Osteoblast (primary cell): Measurements from ENCODE around the gene PSMG4. TPM values are rescaled to one million over a fixed set of nuclear protein-coding genes. Genes with fewer than 3 reads are reported as not detected.
"Not testable (repeated sequence)": the region's sequence is repeated elsewhere in the genome, so short reads cannot be mapped to it uniquely, and the experiment has no call there.

Source experiments
- DNase-seq: peaks from one replicate; pipeline ENCODE4 v3.0.0; 2011; ENCODE audit warnings: low spot score, mixed read lengths; ENCODE audit not compliant: insufficient read length; ENCODE audit errors: missing footprints
- H2AFZ ChIP-seq: 2 replicates; pipeline ENCODE4 v1.6.0; 2011; ENCODE audit warnings: mild to moderate bottlenecking, low read length
- H3K27ac ChIP-seq: 2 replicates; pipeline ENCODE4 v1.5.1; 2011; ENCODE audit warnings: mild to moderate bottlenecking, low read depth, low read length, moderate library complexity
- H3K27me3 ChIP-seq: 2 replicates; pipeline ENCODE4 v1.6.0; 2012; ENCODE audit warnings: mild to moderate bottlenecking, control low read depth, inconsistent platforms, low read length, moderate library complexity; ENCODE audit not compliant: insufficient read depth
- H3K36me3 ChIP-seq: 2 replicates; pipeline ENCODE4 v1.5.1; 2011; ENCODE audit warnings: mild to moderate bottlenecking, low read length, control low read depth, moderate library complexity; ENCODE audit not compliant: insufficient read depth
- H3K4me1 ChIP-seq: 2 replicates; pipeline ENCODE4 v1.5.1; 2011; ENCODE audit warnings: mild to moderate bottlenecking, low read length, control low read depth, moderate library complexity; ENCODE audit not compliant: insufficient read depth
- H3K4me2 ChIP-seq: 2 replicates; pipeline ENCODE4 v1.6.0; 2011; ENCODE audit warnings: mild to moderate bottlenecking, low read length; ENCODE audit not compliant: insufficient read depth
- H3K4me3 ChIP-seq: fragments of 200-600 bp; sonication (generic); 3 replicates; pipeline ENCODE4 v1.5.1; 2012; ENCODE audit warnings: mild to moderate bottlenecking, low read length, inconsistent platforms; ENCODE audit not compliant: insufficient read depth
- H3K79me2 ChIP-seq: 2 replicates; pipeline ENCODE4 v1.6.0; 2012; ENCODE audit warnings: mild to moderate bottlenecking, low read length, control low read depth, inconsistent platforms; ENCODE audit not compliant: insufficient read depth
- H3K9me3 ChIP-seq: 2 replicates; pipeline ENCODE4 v1.5.1; 2011; ENCODE audit warnings: low read depth, low read length, control low read depth
- H4K20me1 ChIP-seq: 2 replicates; pipeline ENCODE4 v1.6.0; 2012; ENCODE audit warnings: mild to moderate bottlenecking, low read length, control low read depth; ENCODE audit not compliant: insufficient read depth
- CTCF ChIP-seq: IDR thresholded peaks from 2 replicates; pipeline ENCODE4 v1.5.1; 2011; ENCODE audit warnings: mild to moderate bottlenecking, low read depth, low read length, moderate library complexity; ENCODE audit errors: extremely low read depth
- total RNA-seq: library from RNA; depleted of rRNA; stranded (reverse); fragments of >200 nt; gene quantifications from 2 replicates; pipeline ENCODE4 v1.2.3, GENCODE V29; 2012

The PSMG4 gene
- total RNA-seq, 1 donor, result 24.6 TPM

GRCh38 chr6:3236005-3236404 is 22.7 kb upstream of the PSMG4 start:
- TF ChIP-seq CTCF, result no peak

GRCh38 chr6:3237761-3238662 is 20.7 kb upstream of the PSMG4 start:
- peak overlapping the region; percentile 29 for H3K4me3 ChIP-seq
- no peak overlapping the region for H3K27ac ChIP-seq
- H3K9me3 ChIP-seq, result no peaks in the 10 kb centered on the region
- DNase-seq, result no peak
- H4K20me1 ChIP-seq, result no peaks in the 10 kb centered on the region
- H3K27me3 ChIP-seq, result peaks cover 41% of the 10 kb centered on the region
- peaks cover 4% of the 10 kb centered on the region for H3K4me1 ChIP-seq
- H2AFZ ChIP-seq, result peak overlapping the region; percentile 13
- peak overlapping the region; percentile 61 for H3K4me2 ChIP-seq
- H3K79me2 ChIP-seq, result no peaks in the 10 kb centered on the region
- H3K36me3 ChIP-seq, result no peaks in the 10 kb centered on the region
- peak; percentile 24 for TF ChIP-seq CTCF

More at GRCh38 chr6:3236005-3236404, 22.7 kb upstream of the PSMG4 start:
- Histone ChIP-seq H2AFZ (no peak overlapping the region), H3K4me2 (no peak overlapping the region), H3K27ac (no peak overlapping the region), H3K27me3 (peaks cover 57% of the 10 kb centered on the region), H3K4me1 (peaks cover 11% of the 10 kb centered on the region), H4K20me1 (no peaks in the 10 kb centered on the region), H3K79me2 (no peaks in the 10 kb centered on the region), H3K36me3 (no peaks in the 10 kb centered on the region), H3K4me3 (no peak overlapping the region), H3K9me3 (no peaks in the 10 kb centered on the region)
- DNase-seq, result no peak

- no peaks in the 10 kb centered on the region for H4K20me1 ChIP-seq
- H3K4me3 ChIP-seq, result no peak overlapping the region
- H3K27ac ChIP-seq, result no peak overlapping the region
- H3K79me2 ChIP-seq, result no peaks in the 10 kb centered on the region
- no peak overlapping the region for H2AFZ ChIP-seq
- peaks cover 38% of the 10 kb centered on the region for H3K27me3 ChIP-seq
- TF ChIP-seq CTCF, result no peak
- no peaks in the 10 kb centered on the region for H3K9me3 ChIP-seq
- H3K4me1 ChIP-seq, result peaks cover 4% of the 10 kb centered on the region
- no peaks in the 10 kb centered on the region for H3K36me3 ChIP-seq
- no peak overlapping the region for H3K4me2 ChIP-seq
- no peak for DNase-seq
Observed at GRCh38 chr6:3239110-3239830, 19.5 kb upstream of the PSMG4 start.

- H3K27me3 ChIP-seq, result peaks cover 33% of the 10 kb centered on the region
- H3K27ac ChIP-seq, result no peak overlapping the region
- H3K4me2 ChIP-seq, result no peak overlapping the region
- no peak overlapping the region for H2AFZ ChIP-seq
- no peaks in the 10 kb centered on the region for H3K79me2 ChIP-seq
- H3K36me3 ChIP-seq, result no peaks in the 10 kb centered on the region
- peaks cover 4% of the 10 kb centered on the region for H3K4me1 ChIP-seq
- H3K4me3 ChIP-seq, result no peak overlapping the region
- H4K20me1 ChIP-seq, result no peaks in the 10 kb centered on the region
- no peak for DNase-seq
- no peak for TF ChIP-seq CTCF
- no peaks in the 10 kb centered on the region for H3K9me3 ChIP-seq
Observed at GRCh38 chr6:3240595-3240994, 18.2 kb upstream of the PSMG4 start.

GRCh38 chr6:3241745-3242144 is 17.0 kb upstream of the PSMG4 start:
- H3K4me1 ChIP-seq, H3K36me3 ChIP-seq, H3K79me2 ChIP-seq, H3K27ac ChIP-seq, H2AFZ ChIP-seq, H3K9me3 ChIP-seq, H4K20me1 ChIP-seq, H3K4me2 ChIP-seq, DNase-seq, H3K4me3 ChIP-seq: not testable (repeated sequence)
- peaks cover 24% of the 10 kb centered on the region for H3K27me3 ChIP-seq
